A549 treated with Mapracorat at 1 μM for 4 hours (cell line): ENCODE data around the gene PFKFB4. TPM values are rescaled to one million over a fixed set of nuclear protein-coding genes. Genes with fewer than 3 reads are reported as not detected.

Source experiments
- total RNA-seq: library from RNA; stranded (reverse); fragments of 200-300 nt; extraction: Qiagen RNA extraction; gene quantifications from 5 replicates; pipeline ENCODE4 v1.2.3, GENCODE V29; 2022

The PFKFB4 gene
- total RNA-seq = 9.4 to 17.6 TPM (median 12.1 TPM) in 5 replicates

DNA sequence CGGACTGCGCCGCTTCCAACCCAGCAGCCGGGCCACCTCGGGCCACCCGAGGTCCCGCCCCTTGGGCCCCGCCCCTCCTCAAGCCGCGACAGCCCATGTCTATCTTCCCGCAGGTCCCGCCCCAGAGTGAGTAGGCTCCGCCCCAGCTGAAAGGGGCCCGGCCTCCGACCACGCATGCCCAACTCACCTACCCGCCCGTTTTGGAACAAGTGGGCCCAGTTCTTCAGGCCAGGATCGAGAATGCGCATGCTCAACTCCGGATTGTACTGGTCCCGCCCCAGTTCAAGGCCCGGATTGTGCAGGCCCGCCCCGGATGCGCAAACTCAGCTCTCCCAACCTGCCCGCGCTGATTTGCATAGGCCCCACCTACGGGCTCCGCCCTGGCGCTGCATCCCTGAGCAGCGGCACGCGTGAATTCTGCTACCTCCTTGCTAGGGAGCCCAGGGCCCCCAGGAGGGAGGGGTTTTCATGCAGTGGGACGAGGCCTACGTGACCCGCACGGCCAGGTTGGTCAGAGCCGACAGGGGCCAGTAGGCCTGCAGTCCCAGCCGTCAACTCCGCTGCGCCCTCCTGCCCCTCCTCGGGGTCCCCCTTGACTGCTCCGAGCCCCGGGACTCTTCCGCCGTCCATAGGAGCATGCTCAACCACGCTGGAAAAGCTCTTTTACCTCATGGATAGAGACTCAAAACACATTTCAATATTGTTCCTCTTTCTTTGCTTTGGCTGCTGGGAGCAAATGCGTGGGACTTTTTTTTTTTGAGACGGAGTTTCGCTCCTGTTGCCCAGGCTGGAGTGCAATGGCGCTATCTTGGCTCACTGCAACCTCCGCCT, at the start of gene PFKFB4:
Gene PFKFB4 (minus strand): TSS at position 8 of the 831 bp plus-strand sequence. CDS start 26 bp downstream, outside the sequence.

GRCh38 chr3:48595075-48595525, 38.5 kb upstream of the PFKFB4 start, which contains the start of gene COL7A1:
Gene COL7A1, minus strand, starts transcription at chr3:48595329. Its CDS starts 170 bp downstream, at chr3:48595159.

DNA sequence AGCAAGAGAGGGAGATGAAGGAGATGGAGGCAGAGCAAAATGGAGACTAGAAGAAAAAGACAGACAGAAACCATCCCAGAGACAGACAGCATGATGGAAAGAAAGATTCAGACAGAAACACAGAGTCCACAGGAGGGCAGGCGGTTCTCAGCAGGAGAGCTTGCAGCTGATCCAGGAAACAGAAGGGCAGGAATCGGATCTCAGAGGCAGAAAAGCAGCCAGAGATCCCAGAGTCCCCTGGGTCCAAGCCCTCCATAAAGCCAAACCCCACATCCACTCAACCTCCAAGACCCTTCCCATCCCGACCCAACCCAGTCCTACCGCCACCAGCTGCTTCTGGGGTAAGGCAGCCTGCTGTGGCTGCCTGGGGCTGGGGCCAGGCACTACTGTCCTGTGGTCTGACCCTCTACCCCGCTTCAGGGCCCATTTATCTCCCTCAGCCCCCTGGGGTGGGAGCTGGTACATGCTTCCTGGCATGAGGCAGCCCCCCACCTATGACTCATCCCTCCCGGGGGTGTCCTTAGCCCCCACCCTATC, 6.8 kb upstream of the PFKFB4 start, which contains the start of gene UCN2:
Gene UCN2 (minus strand): TSS at position 400 of the 537 bp plus-strand sequence. CDS start 657 bp downstream, outside the sequence.

GRCh38 chr3:48504051-48504946, 52.3 kb downstream of the PFKFB4 start, which contains the start of gene SHISA5:
Gene SHISA5, minus strand, starts transcription at chr3:48504174. Its CDS starts 80 bp downstream, at chr3:48504094.

Other genes starting within 250 kb of the PFKFB4 start
- not detected in 5 replicates for gene SPINK8, start 223.1 kb downstream of the PFKFB4 start, total RNA-seq
- gene FBXW12, start 184.6 kb downstream of the PFKFB4 start, total RNA-seq = not detected in 5 replicates
- 14.6 to 20.3 TPM (median 15.2 TPM) in 5 replicates for gene PLXNB1, start 126.7 kb downstream of the PFKFB4 start, total RNA-seq
- gene CCDC51, start 116.7 kb downstream of the PFKFB4 start, total RNA-seq = 25.8 to 29.2 TPM (median 26.6 TPM) in 5 replicates
- 268 to 389 TPM (median 305 TPM) in 5 replicates for gene TMA7, start 116.5 kb downstream of the PFKFB4 start, total RNA-seq
- gene ATRIP, start 110.1 kb downstream of the PFKFB4 start, total RNA-seq = 8.6 to 10.3 TPM (median 9.8 TPM) in 5 replicates
- 106 to 134 TPM (median 129 TPM) in 5 replicates for gene SHISA5, start 52.6 kb downstream of the PFKFB4 start, total RNA-seq
- gene UCN2, start 7.0 kb upstream of the PFKFB4 start, total RNA-seq = 7.3 to 10.4 TPM (median 8.9 TPM) in 5 replicates
- gene COL7A1, start 38.5 kb upstream of the PFKFB4 start, total RNA-seq = 116 to 206 TPM (median 180 TPM) in 5 replicates
- gene UQCRC1, start 52.8 kb upstream of the PFKFB4 start, total RNA-seq = 166 to 209 TPM (median 172 TPM) in 5 replicates
- gene TMEM89, start 65.0 kb upstream of the PFKFB4 start, total RNA-seq = not detected in 5 replicates
- gene SLC26A6, start 78.7 kb upstream of the PFKFB4 start, total RNA-seq = 12.0 to 18.5 TPM (median 16.8 TPM) in 5 replicates
- gene CELSR3, start 106.1 kb upstream of the PFKFB4 start, total RNA-seq = 2.8 to 4.7 TPM (median 4.4 TPM) in 5 replicates
- gene NCKIPSD, start 129.1 kb upstream of the PFKFB4 start, total RNA-seq = 7.4 to 10.4 TPM (median 9.3 TPM) in 5 replicates
- gene IP6K2, start 160.4 kb upstream of the PFKFB4 start, total RNA-seq = 49.9 to 55.1 TPM (median 50.8 TPM) in 5 replicates